Mesendoderm (in vitro differentiated cells): ENCODE measurements around the gene CRTAC1.

Experiments used
- DNase-seq: peaks from one replicate; pipeline ENCODE4 v3.0.0; 2013
- H2AK5ac ChIP-seq: 2 replicates; pipeline ENCODE4 v1.6.1; 2013; ENCODE audit warnings: low read length, inconsistent platforms
- H2BK120ac ChIP-seq: 2 replicates; pipeline ENCODE4 v1.6.1; 2013; ENCODE audit warnings: low read depth, mild to moderate bottlenecking, low read length, moderate library complexity, mixed read lengths
- H2BK15ac ChIP-seq: replicated peaks from 2 replicates; pipeline ENCODE4 v1.6.1; 2013; ENCODE audit warnings: low read depth, mild to moderate bottlenecking, moderate library complexity
- H2BK5ac ChIP-seq: 2 replicates; pipeline ENCODE4 v1.6.1; 2013; ENCODE audit warnings: low read length, inconsistent platforms
- H3K18ac ChIP-seq: 2 replicates; pipeline ENCODE4 v1.6.1; 2013; ENCODE audit warnings: mild to moderate bottlenecking, low read length, mixed read lengths
- H3K23ac ChIP-seq: one replicate; pipeline ENCODE4 v1.6.1; 2013; ENCODE audit warnings: low read length
- H3K27ac ChIP-seq: 2 replicates; pipeline ENCODE4 v1.5.1; 2013; ENCODE audit warnings: low read depth, mild to moderate bottlenecking, inconsistent platforms, low read length, moderate library complexity
- H3K27me3 ChIP-seq: 2 replicates; pipeline ENCODE4 v1.6.1; 2013; ENCODE audit warnings: low read length, control low read depth, mild to moderate bottlenecking, inconsistent platforms; ENCODE audit not compliant: insufficient read depth, poor library complexity
- H3K36me3 ChIP-seq: 2 replicates; pipeline ENCODE4 v1.6.1; 2013; ENCODE audit warnings: low read length, inconsistent platforms; ENCODE audit not compliant: control insufficient read depth, insufficient read depth
- H3K4ac ChIP-seq: one replicate; pipeline ENCODE4 v1.6.1; 2013; ENCODE audit warnings: low read depth, mild to moderate bottlenecking, low read length, moderate library complexity
- H3K4me1 ChIP-seq: 2 replicates; pipeline ENCODE4 v1.6.1; 2013; ENCODE audit warnings: low read depth, low read length, inconsistent platforms; ENCODE audit not compliant: control insufficient read depth
- H3K4me2 ChIP-seq: 2 replicates; pipeline ENCODE4 v1.6.1; 2013; ENCODE audit warnings: low read length
- H3K4me3 ChIP-seq: 2 replicates; pipeline ENCODE4 v1.5.1; 2013; ENCODE audit warnings: mild to moderate bottlenecking, low read length
- H3K56ac ChIP-seq: one replicate; pipeline ENCODE4 v1.6.1; 2013; ENCODE audit warnings: low read length
- H3K79me1 ChIP-seq: 2 replicates; pipeline ENCODE4 v1.6.1; 2013; ENCODE audit warnings: low read length, inconsistent platforms
- H3K79me2 ChIP-seq: 2 replicates; pipeline ENCODE4 v1.6.1; 2013; ENCODE audit warnings: mild to moderate bottlenecking, low read length; ENCODE audit not compliant: control insufficient read depth, insufficient read depth
- H3K9ac ChIP-seq: 2 replicates; pipeline ENCODE4 v1.6.1; 2013; ENCODE audit warnings: low read length, inconsistent platforms
- H4K5ac ChIP-seq: one replicate; pipeline ENCODE4 v1.6.1; 2013; ENCODE audit warnings: low read length
- H4K8ac ChIP-seq: one replicate; pipeline ENCODE4 v1.6.1; 2013; ENCODE audit warnings: low read depth, mild to moderate bottlenecking, control low read depth, low read length, moderate library complexity
- WGBS: extraction: QIAGEN DNeasy Blood & Tissue Kit; methylation state at CpG from one replicate; pipeline ENCODE4 v1.1.7; 2013; ENCODE audit warnings: low lambda C conversion rate, missing lambda C conversion rate; ENCODE audit not compliant: insufficient coverage; ENCODE audit errors: extremely low coverage; 5-methylcytosine and 5-hydroxymethylcytosine counted together

The CRTAC1 gene

DNA sequence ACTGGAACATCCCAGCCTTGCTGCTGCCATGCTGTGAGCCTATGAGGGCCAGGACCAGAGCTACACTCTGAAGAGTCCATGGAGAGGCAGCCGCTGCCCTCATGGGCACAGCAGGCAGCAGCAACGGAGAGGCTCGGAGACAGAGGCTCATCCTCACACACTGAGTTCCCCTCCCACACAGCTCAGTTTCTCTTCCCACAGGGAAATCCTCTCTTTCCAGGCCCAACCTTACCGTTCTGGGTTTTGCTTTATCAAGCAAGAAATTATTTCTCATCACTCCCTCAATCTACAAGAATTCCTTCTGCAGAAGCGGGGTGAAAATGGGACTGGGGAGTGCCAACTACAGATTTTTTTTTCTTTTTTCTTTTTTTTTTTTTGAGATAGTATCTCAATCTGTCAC is 144.1 kb downstream of the CRTAC1 start:
- Histone ChIP-seq H2BK15ac (no peak overlapping the region), H2AK5ac (no peak overlapping the region), H3K9ac (no peak overlapping the region), H3K4me1 (peaks cover 2% of the 10 kb centered on the region), H4K5ac (no peak overlapping the region), H2BK120ac (no peak overlapping the region), H4K8ac (no peak overlapping the region), H3K79me1 (no peaks in the 10 kb centered on the region), H3K36me3 (no peaks in the 10 kb centered on the region), H3K4me3 (no peak overlapping the region), H3K56ac (no peak overlapping the region), H2BK5ac (no peak overlapping the region), H3K23ac (no peak overlapping the region), H3K27ac (no peak overlapping the region), H3K79me2 (no peaks in the 10 kb centered on the region), H3K4me2 (no peak overlapping the region), H3K18ac (no peak overlapping the region), H3K4ac (no peak overlapping the region), H3K27me3 (no peaks in the 10 kb centered on the region)
- WGBS: no CpG with 5 or more reads among the region's 5 CpGs
- DNase-seq: no peak

DNA sequence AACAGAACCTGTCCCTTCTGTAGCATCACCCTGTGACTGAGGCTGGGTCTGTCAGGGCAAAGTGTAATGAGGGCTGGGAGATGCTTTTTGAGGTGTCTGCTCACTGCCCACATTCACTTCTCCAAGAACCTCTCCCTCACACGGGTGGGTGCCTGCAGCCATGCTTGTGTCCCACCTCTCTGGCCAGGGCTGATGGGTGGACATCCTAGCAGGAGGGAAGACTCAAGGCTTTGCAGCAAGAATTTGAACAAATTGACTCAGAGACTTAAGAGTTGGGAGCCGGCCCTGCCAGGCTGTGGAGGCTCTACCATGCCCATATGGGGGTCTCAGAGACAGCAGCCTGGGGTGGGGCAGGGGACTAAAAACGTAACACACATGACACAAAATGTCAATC is 147.3 kb downstream of the CRTAC1 start:
- Histone ChIP-seq H3K4me1 (no peaks in the 10 kb centered on the region), H3K4me2 (no peak overlapping the region), H4K5ac (no peak overlapping the region), H3K27ac (no peak overlapping the region), H3K23ac (no peak overlapping the region), H3K36me3 (no peaks in the 10 kb centered on the region), H3K4ac (no peak overlapping the region), H3K27me3 (no peaks in the 10 kb centered on the region), H2BK120ac (no peak overlapping the region), H3K79me2 (no peaks in the 10 kb centered on the region), H2BK15ac (no peak overlapping the region), H3K9ac (no peak overlapping the region), H2AK5ac (no peak overlapping the region), H3K18ac (no peak overlapping the region), H4K8ac (no peak overlapping the region), H3K4me3 (no peak overlapping the region), H3K79me1 (no peaks in the 10 kb centered on the region), H2BK5ac (no peak overlapping the region), H3K56ac (no peak overlapping the region)
- no peak for DNase-seq
- WGBS: no CpG with 5 or more reads among the region's 3 CpGs

DNA sequence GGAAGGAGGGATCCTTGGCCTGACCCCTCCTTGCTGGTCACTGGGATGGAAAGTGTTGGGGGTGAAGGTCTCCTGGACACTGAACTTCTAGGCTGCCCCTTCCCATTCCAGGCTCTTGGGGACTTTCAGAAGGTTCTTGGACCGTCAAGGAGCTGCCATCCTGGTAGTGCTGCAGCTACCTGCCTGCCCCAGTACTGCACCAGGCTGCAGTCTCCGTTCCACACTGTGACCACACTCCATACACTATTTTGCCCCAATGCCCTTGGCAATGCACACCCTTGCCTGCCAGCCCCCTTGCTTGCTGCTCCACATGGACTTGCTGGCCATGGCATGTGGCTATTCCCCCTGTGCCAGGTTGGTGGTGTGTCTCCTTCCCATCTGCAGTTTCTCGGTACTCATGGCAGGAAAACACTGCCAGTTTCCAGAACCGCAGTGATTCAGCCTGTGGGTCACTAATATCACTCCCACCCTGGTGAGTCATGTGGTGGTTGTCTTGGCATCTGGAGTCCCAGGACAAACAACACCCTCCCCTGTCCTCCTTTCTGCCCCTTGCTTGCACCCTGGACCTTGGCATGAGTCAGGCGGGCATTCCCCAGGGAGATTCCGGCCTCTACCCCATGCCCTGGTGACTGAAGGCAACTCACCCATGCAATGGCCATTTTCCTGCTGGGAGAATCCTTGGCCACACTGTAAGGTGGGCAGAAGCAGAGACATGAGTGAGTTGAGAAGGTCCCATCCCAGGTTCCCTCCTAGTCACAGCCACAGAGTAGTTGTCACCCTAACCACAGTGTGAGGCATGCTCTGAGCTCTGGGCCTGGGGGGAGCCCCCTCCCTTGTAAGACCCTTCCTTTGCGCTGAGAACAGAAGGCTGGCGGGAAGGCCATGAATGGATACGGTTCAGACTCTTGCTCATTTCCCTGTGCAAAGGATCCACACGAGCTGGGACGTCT is 148.0 kb downstream of the CRTAC1 start:
- H2BK15ac ChIP-seq: no peak overlapping the region
- WGBS: no CpG with 5 or more reads among the region's 11 CpGs
- no peaks in the 10 kb centered on the region for H3K27me3 ChIP-seq
- no peak overlapping the region for H4K5ac ChIP-seq
- H3K79me1 ChIP-seq: no peaks in the 10 kb centered on the region
- no peak overlapping the region for H2BK5ac ChIP-seq
- no peak overlapping the region for H3K4me2 ChIP-seq
- no peak for DNase-seq
- H3K18ac ChIP-seq: no peak overlapping the region
- no peak overlapping the region for H2AK5ac ChIP-seq
- no peak overlapping the region for H4K8ac ChIP-seq
- no peak overlapping the region for H3K56ac ChIP-seq
- H3K9ac ChIP-seq: no peak overlapping the region
- H3K23ac ChIP-seq: no peak overlapping the region
- H3K36me3 ChIP-seq: no peaks in the 10 kb centered on the region
- no peaks in the 10 kb centered on the region for H3K79me2 ChIP-seq
- no peak overlapping the region for H2BK120ac ChIP-seq
- H3K4me3 ChIP-seq: no peak overlapping the region
- H3K27ac ChIP-seq: no peak overlapping the region
- H3K4me1 ChIP-seq: no peaks in the 10 kb centered on the region
- H3K4ac ChIP-seq: no peak overlapping the region

DNA sequence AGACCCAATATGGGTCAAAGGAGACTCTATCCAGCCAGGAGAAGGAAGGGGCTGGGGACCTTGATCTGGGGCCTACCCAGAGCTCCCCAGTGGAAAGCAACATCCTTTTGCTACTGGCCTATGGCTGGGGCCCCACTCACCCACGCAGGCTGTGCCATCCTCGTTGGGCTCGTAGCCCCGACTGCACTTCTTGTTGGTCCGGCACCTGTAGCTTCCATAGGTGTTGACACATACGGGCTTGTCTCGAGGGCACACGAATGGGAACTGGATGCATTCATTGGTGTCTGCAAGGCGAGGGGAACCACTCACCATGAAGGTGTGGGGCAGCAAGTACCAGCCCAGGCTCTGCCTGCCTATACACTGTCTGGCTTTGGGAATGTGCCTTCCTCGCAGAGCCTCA is 150.3 kb downstream of the CRTAC1 start:
- no CpG with 5 or more reads among the region's 10 CpGs for WGBS
- Histone ChIP-seq H2AK5ac (no peak overlapping the region), H3K9ac (no peak overlapping the region)

DNA sequence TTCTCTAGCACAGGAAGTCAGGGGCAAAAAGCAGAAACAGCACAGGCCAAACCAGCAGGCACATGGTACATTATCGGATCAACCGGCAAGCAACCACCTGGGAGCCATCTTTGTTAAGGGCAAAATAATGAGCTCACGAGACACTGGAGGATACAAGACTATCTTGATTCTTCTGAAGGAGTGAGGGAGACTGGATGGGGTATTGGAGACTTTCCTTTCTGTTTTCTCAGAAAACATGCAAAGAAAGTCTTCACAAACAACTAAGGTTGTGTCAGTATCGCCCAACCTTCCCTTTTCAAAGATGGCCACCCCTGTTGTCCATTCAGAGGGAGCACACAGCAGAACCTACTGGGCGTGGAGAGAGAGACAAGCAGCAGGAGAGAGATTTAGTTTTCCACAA is 151.2 kb downstream of the CRTAC1 start:
- Histone ChIP-seq H3K4me3 (no peak overlapping the region), H4K5ac (no peak overlapping the region), H3K56ac (no peak overlapping the region), H2BK5ac (no peak overlapping the region), H3K23ac (no peak overlapping the region), H3K27ac (no peak overlapping the region), H3K79me1 (no peaks in the 10 kb centered on the region), H3K18ac (no peak overlapping the region), H3K27me3 (no peaks in the 10 kb centered on the region), H3K4ac (no peak overlapping the region), H3K4me2 (no peak overlapping the region), H3K79me2 (no peaks in the 10 kb centered on the region), H2BK15ac (no peak overlapping the region), H3K36me3 (no peaks in the 10 kb centered on the region), H2AK5ac (no peak overlapping the region), H2BK120ac (no peak overlapping the region), H3K4me1 (no peaks in the 10 kb centered on the region), H3K9ac (no peak overlapping the region), H4K8ac (no peak overlapping the region)
- peak; percentile 24 for DNase-seq
- WGBS: no CpG with 5 or more reads among the region's 5 CpGs

More for the DNA sequence above, 150.3 kb downstream of the CRTAC1 start:
- H2BK5ac ChIP-seq: no peak overlapping the region
- H3K4me1 ChIP-seq: no peaks in the 10 kb centered on the region
- no peak overlapping the region for H3K4me2 ChIP-seq
- H3K36me3 ChIP-seq: no peaks in the 10 kb centered on the region
- no peak overlapping the region for H3K56ac ChIP-seq
- H4K5ac ChIP-seq: no peak overlapping the region
- H3K18ac ChIP-seq: no peak overlapping the region
- H3K27ac ChIP-seq: no peak overlapping the region
- no peak overlapping the region for H3K23ac ChIP-seq
- DNase-seq: no peak
- H2BK15ac ChIP-seq: no peak overlapping the region
- no peaks in the 10 kb centered on the region for H3K27me3 ChIP-seq
- H3K4me3 ChIP-seq: no peak overlapping the region
- no peak overlapping the region for H2BK120ac ChIP-seq
- H4K8ac ChIP-seq: no peak overlapping the region
- H3K4ac ChIP-seq: no peak overlapping the region
- no peaks in the 10 kb centered on the region for H3K79me1 ChIP-seq
- H3K79me2 ChIP-seq: no peaks in the 10 kb centered on the region

DNA sequence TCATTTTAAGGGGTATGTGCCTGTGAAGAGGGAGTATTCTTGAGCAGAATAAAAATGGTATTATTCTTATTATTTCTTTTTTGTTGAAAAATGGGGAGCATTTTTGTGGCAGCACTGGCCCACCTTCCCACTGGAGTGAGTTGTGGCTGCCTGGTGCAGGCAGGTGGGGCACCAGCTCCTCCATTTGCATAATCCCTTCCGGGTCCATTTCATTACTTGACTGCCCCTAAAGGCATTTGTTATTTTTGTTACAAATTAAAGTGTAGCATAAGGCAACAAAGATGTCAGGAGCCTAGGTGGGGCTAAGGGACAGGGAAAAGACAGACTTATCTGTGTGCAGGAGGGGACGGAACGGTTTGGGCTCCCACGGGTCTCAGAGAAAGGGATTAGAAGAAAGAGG is 154.0 kb downstream of the CRTAC1 start:
- H3K4me2 ChIP-seq: no peak overlapping the region
- DNase-seq: no peak
- no peak overlapping the region for H3K18ac ChIP-seq
- H4K8ac ChIP-seq: no peak overlapping the region
- no peak overlapping the region for H4K5ac ChIP-seq
- H3K9ac ChIP-seq: no peak overlapping the region
- H3K56ac ChIP-seq: no peak overlapping the region
- no peaks in the 10 kb centered on the region for H3K27me3 ChIP-seq
- no peaks in the 10 kb centered on the region for H3K4me1 ChIP-seq
- no peak overlapping the region for H2BK15ac ChIP-seq
- no peak overlapping the region for H3K27ac ChIP-seq
- H3K4me3 ChIP-seq: no peak overlapping the region
- no peak overlapping the region for H3K23ac ChIP-seq
- no peak overlapping the region for H2BK120ac ChIP-seq
- H3K79me2 ChIP-seq: no peaks in the 10 kb centered on the region
- no CpG with 5 or more reads among the region's 4 CpGs for WGBS
- no peak overlapping the region for H2AK5ac ChIP-seq
- H3K79me1 ChIP-seq: no peaks in the 10 kb centered on the region
- H3K36me3 ChIP-seq: no peaks in the 10 kb centered on the region
- no peak overlapping the region for H2BK5ac ChIP-seq
- H3K4ac ChIP-seq: no peak overlapping the region
